SH-SY5Y (cell line): ENCODE measurements around the gene FAM169A.

Source experiments
- GATA2 ChIP-seq: IDR thresholded peaks from 2 replicates; pipeline ENCODE4 v1.6.1; 2011; ENCODE audit warnings: mild to moderate bottlenecking, low read depth, low read length
- GATA3 ChIP-seq: IDR thresholded peaks from 2 replicates; pipeline ENCODE4 v1.6.1; 2011; ENCODE audit warnings: low read depth, mild to moderate bottlenecking, low read length, moderate library complexity

DNA sequence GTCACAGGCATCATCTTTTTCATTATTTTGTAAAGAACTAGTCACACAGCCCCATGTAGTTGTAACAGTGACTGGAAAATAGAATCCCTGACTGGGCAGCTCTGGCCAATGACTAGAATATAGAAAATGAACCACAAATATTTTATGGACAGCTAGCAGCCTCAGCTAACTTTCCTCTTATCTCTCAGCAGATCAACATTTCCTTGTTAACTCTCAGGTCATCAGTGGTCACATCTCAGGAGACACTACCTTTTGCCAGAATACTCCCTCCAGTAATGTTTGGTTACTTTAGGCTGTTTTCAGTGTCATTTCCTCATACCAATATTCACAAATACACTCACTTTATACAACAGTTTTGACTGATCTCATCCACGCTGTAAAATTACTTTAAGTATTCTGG, 43.9 kb downstream of the FAM169A start:
- TF ChIP-seq GATA2 (no peak), GATA3 (no peak)
